Esophagus squamous epithelium (tissue), 5 donors: ENCODE measurements around the gene LGR4. TPM values are rescaled to one million over a fixed set of nuclear protein-coding genes. Genes with fewer than 3 reads are reported as not detected.

Source experiments
- DNase-seq: peaks from one replicate; lab custom pipeline; 2025; lab: John Stamatoyannopoulos, UW
- H3K27ac ChIP-seq, 4 donors: fragments of 200-600 bp; sonication (generic); one replicate each; pipeline ENCODE4 v1.5.1; 2016 to 2019; ENCODE audit warnings: mild to moderate bottlenecking in 1 of 4
- H3K27me3 ChIP-seq, 4 donors: fragments of 200-600 bp; sonication (generic); 1 replicate in 3 of 4; 2 replicates in 1 of 4; pipeline versions ENCODE4 v1.5.1 to v1.6.0; 2017 to 2021; ENCODE audit warnings: antibody characterized with exemption in 1 of 4
- H3K36me3 ChIP-seq, 3 donors: fragments of 200-600 bp; sonication (generic); one replicate each; pipeline ENCODE4 v1.5.1; 2016 to 2019
- H3K4me1 ChIP-seq, 3 donors: fragments of 200-600 bp; sonication (generic); one replicate each; pipeline ENCODE4 v1.5.1; 2017 to 2019
- H3K4me3 ChIP-seq, 4 donors: fragments of 200-600 bp; sonication (generic); 1 replicate in 3 of 4; 2 replicates in 1 of 4; pipeline ENCODE4 v1.5.1; 2016 to 2019; ENCODE audit warnings: mild to moderate bottlenecking in 2 of 4, moderate library complexity in 1 of 4
- H3K9me3 ChIP-seq, 3 donors: fragments of 200-600 bp; sonication (generic); one replicate each; pipeline ENCODE4 v1.5.1; 2016 to 2019
- CTCF ChIP-seq, 6 experiments: fragments of 450-650 bp in 4 of 6; fragments of 200-600 bp in 2 of 6; sonication (generic) in 2 of 6; IDR thresholded peaks; one replicate each; pipeline ENCODE4 v1.5.1; 2016 to 2019; ENCODE audit warnings: antibody characterized with exemption in 6 of 6, mild to moderate bottlenecking in 4 of 6, moderate library complexity in 4 of 6
- POLR2A ChIP-seq, 4 donors: fragments of 450-650 bp; IDR thresholded peaks; one replicate each; pipeline ENCODE4 v1.6.1; 2017; ENCODE audit warnings: antibody characterized with exemption in 4 of 4, mild to moderate bottlenecking in 4 of 4, moderate library complexity in 3 of 4
- WGBS, 2 donors: methylation state at CpG; one replicate each; pipeline ENCODE4 v1.1.5; 2018; 5-methylcytosine and 5-hydroxymethylcytosine counted together
- intact Hi-C: fragments of 100-400 bp; cut with DNase I; formaldehyde crosslinking; loops from one replicate; pipeline ENCODE4 v1.15.0; 2022
- total RNA-seq, 4 donors: library from RNA; depleted of rRNA; stranded (reverse); fragments of >200 nt; gene quantifications; one replicate each; pipeline ENCODE4 v1.1.0, GENCODE V29; 2016
- donor health status: DM: yes; HTN: yes; CAD: no.

Gene LGR4
- total RNA-seq, 4 donors from 2014 or later = 22.3 to 45.6 (median 35.1) TPM

DNA sequence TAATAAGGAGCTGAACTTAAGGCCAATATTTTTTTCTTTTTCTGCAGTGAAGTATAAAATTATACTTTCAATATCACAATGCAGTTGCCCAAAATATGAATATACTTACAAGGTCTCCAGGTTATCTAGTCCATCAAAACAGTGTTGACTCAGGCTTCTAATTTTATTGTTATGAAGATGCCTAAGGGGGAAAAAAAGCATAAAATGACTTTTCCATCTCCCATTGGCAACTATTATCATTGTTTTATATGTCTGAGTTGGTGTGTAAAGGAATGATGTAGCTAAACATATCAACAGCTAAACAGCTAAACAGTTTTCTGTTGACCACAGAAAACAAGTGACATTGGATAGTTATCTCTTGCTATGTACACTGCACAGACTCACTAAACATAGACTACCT, 88.4 kb downstream of the LGR4 start:
- Histone ChIP-seq H3K27me3 (no peaks in the 10 kb centered on the region), H3K36me3 (peaks cover 0 to 60% (median 9%) of the 10 kb centered on the region in 3 donors), H3K4me1 (no peaks in the 10 kb centered on the region), H3K9me3 (no peaks in the 10 kb centered on the region), H3K27ac (no peak overlapping the region), H3K4me3 (no peak overlapping the region)
- DNase-seq = no peak
- TF ChIP-seq CTCF (IDR thresholded peaks at IDR 0.05) = no peak
- TF ChIP-seq POLR2A (IDR thresholded peaks at IDR 0.05) = no peak
- intact Hi-C loops = no loop called here

DNA sequence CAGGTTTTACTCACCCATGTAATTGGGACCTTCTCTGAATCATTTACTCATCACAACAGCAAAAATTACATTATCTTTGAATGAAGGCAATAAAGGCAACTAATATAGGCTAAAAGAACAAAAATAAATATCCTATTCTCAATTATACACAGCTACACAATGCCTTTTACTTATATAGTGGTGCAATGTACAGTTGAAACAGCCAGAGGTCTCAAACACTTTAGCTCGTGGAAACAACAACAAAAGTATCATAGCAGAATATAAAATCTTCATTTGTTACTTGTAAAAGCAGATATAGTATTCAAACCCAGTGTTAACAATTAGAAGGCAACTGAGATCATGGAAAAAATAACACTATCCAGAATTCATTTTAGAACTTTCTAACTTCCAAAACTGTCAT, 88.9 kb downstream of the LGR4 start:
- TF ChIP-seq CTCF (IDR thresholded peaks at IDR 0.05) = peak in 2 of 6 experiments; percentile 7
- no peak for TF ChIP-seq POLR2A (IDR thresholded peaks at IDR 0.05)
- H3K36me3 ChIP-seq = peaks cover 0 to 66% (median 9%) of the 10 kb centered on the region in 3 donors
- DNase-seq = no peak
- H3K4me3 ChIP-seq = no peak overlapping the region
- no peaks in the 10 kb centered on the region for H3K4me1 ChIP-seq
- WGBS, 2 donors = 69 to 72% methylated on average over 1 of the region's 1 CpG
- H3K27me3 ChIP-seq = no peaks in the 10 kb centered on the region
- H3K27ac ChIP-seq = no peak overlapping the region
- H3K9me3 ChIP-seq = no peaks in the 10 kb centered on the region
- intact Hi-C loops = no loop called here

DNA sequence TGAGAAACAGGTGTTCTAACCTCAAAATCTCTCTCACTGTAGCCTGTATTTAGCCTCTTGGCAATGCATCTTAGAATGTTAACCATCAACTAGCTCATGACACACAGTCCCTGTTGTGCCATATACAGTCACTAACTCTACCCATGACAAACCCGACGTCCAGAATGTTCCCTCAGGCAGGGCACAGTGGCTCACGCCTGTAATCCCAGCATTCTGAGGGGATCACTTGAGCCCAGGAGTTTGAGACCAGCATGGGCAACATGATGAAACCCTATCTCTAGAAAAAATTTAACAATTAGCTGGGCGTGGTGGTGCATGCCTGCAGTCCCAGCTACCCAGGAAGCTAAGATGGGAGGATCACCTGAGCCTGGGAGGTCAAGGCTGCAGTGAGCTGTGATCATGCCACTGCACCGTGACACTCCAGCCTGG, 91.3 kb downstream of the LGR4 start:
- Histone ChIP-seq H3K9me3 (no peaks in the 10 kb centered on the region), H3K4me1 (no peaks in the 10 kb centered on the region), H3K27me3 (no peaks in the 10 kb centered on the region), H3K36me3 (peaks cover 0 to 86% (median 9%) of the 10 kb centered on the region in 3 donors), H3K27ac (no peak overlapping the region), H3K4me3 (no peak overlapping the region)
- WGBS, 2 donors = 60 to 68% methylated on average over 4 to 5 of the region's 5 CpGs
- no peak for TF ChIP-seq CTCF (IDR thresholded peaks at IDR 0.05)
- TF ChIP-seq POLR2A (IDR thresholded peaks at IDR 0.05) = no peak
- intact Hi-C loops = no loop called here
- no peak for DNase-seq

GRCh38 chr11:27380771-27381170, 91.8 kb downstream of the LGR4 start:
- Histone ChIP-seq H3K27me3 (no peaks in the 10 kb centered on the region), H3K4me3 (no peak overlapping the region), H3K27ac (no peak overlapping the region), H3K4me1 (no peaks in the 10 kb centered on the region), H3K9me3 (no peaks in the 10 kb centered on the region), H3K36me3 (peaks cover 0 to 89% (median 9%) of the 10 kb centered on the region in 3 donors)
- TF ChIP-seq CTCF (IDR thresholded peaks at IDR 0.05) = no peak
- TF ChIP-seq POLR2A (IDR thresholded peaks at IDR 0.05) = no peak
- DNase-seq = no peak
- 94 to 95% methylated on average over 2 of the region's 2 CpGs for WGBS, 2 donors
- intact Hi-C loops = no loop called here

DNA sequence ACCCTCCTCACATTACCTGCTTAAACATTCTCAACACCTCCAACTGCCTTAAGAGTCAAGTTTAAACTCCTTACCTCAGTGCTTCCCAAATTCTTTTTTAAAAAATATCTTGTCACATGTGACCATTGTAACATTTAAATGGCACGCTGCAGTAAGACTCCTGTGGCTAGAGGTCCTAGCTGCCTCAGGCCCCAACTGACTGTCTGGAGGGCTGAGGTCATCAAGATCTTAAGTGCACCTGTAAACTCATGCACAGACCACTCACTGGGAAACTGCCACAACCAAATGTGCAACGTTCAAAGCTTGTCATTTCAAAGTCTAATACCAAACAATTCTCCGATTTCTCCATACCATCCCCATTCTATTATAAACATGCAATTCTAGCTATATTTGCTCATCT, 93.1 kb downstream of the LGR4 start:
- Histone ChIP-seq H3K4me3 (no peak overlapping the region), H3K27ac (no peak overlapping the region), H3K27me3 (no peaks in the 10 kb centered on the region), H3K9me3 (no peaks in the 10 kb centered on the region), H3K4me1 (no peaks in the 10 kb centered on the region), H3K36me3 (peaks cover 0 to 93% (median 9%) of the 10 kb centered on the region in 3 donors)
- 85 to 88% methylated on average over 3 of the region's 3 CpGs for WGBS, 2 donors
- TF ChIP-seq POLR2A (IDR thresholded peaks at IDR 0.05) (no peak), CTCF (IDR thresholded peaks at IDR 0.05) (no peak)
- DNase-seq = no peak
- intact Hi-C loops = no loop called here
